Natural killer cell treated with Interleukin-12 subunit alpha and Interleukin-12 subunit beta and Interleukin-15 and Interleukin-18, amount 100 ng/mL, for 72 hours (primary cell): ENCODE measurements around the gene TNS4. TPM values are rescaled to one million over a fixed set of nuclear protein-coding genes. Genes with fewer than 3 reads are reported as not detected.

Experiments
- ATAC-seq, 2 donors: fragments of 150-1000 bp; cut with Tn5 transposase in 1 of 2; sonication (Bioruptor Pico), chemical (Tn5 transposase) in 1 of 2; 2 replicates each; pipeline ENCODE4 v1.10.0; 2021
- DNase-seq: peaks from one replicate; pipeline ENCODE4 v3.0.0; 2022; ENCODE audit warnings: low spot score
- H3K27ac Mint-ChIP-seq, 2 donors: 1 replicate in 1 of 2; 2 replicates in 1 of 2; pipeline ENCODE4 v1.8.0; 2022; ENCODE audit warnings: mixed read lengths in 2 of 2, mild to moderate bottlenecking in 1 of 2, moderate library complexity in 1 of 2
- H3K27me3 Mint-ChIP-seq, 2 donors: 1 replicate in 1 of 2; 2 replicates in 1 of 2; pipeline ENCODE4 v1.8.0; 2022; ENCODE audit warnings: mixed read lengths in 2 of 2
- H3K36me3 Mint-ChIP-seq: one replicate; pipeline ENCODE4 v1.8.0; 2022; ENCODE audit warnings: mixed read lengths
- H3K4me1 Mint-ChIP-seq, 2 donors: 1 replicate in 1 of 2; 2 replicates in 1 of 2; pipeline ENCODE4 v1.8.0; 2022; ENCODE audit warnings: low read depth in 2 of 2, mixed read lengths in 2 of 2, mild to moderate bottlenecking in 1 of 2
- H3K4me3 Mint-ChIP-seq: one replicate; pipeline ENCODE4 v1.8.0; 2022; ENCODE audit warnings: mixed read lengths
- H3K9me3 Mint-ChIP-seq: 2 replicates; pipeline ENCODE4 v1.8.0; 2022; ENCODE audit warnings: mixed read lengths
- total RNA-seq, 2 donors: library from RNA; stranded (reverse); gene quantifications; one replicate each; pipeline ENCODE4 v1.2.3, GENCODE V29; 2022

TNS4 gene
- total RNA-seq, 2 donors from 2014 or later, result 0.76 to 2.9 TPM

- Mint-ChIP-seq H3K27ac (peak overlapping the region; percentile 50 to 89), H3K9me3 (no peaks in the 10 kb centered on the region), H3K4me3 (peak overlapping the region; percentile 70), H3K27me3 (peaks cover 8 to 16% of the 10 kb centered on the region in 2 donors), H3K36me3 (no peaks in the 10 kb centered on the region), H3K4me1 (peaks cover 47 to 62% of the 10 kb centered on the region in 2 donors)
- ATAC-seq (peak; percentile 77 to 83), DNase-seq (peak; percentile 85)
Observed at GRCh38 chr17:40540448-40540847, 39.0 kb upstream of the TNS4 start.

- DNase-seq, result no peak
- H3K4me3 Mint-ChIP-seq, result peak overlapping the region; percentile 70
- peak overlapping the region; percentile 50 to 89 for H3K27ac Mint-ChIP-seq
- ATAC-seq, result no peak
- no peaks in the 10 kb centered on the region for H3K9me3 Mint-ChIP-seq
- H3K36me3 Mint-ChIP-seq, result no peaks in the 10 kb centered on the region
- peaks cover 47 to 60% of the 10 kb centered on the region in 2 donors for H3K4me1 Mint-ChIP-seq
- peaks cover 8 to 15% of the 10 kb centered on the region in 2 donors for H3K27me3 Mint-ChIP-seq
Observed at GRCh38 chr17:40539711-40540411, 38.4 kb upstream of the TNS4 start.

- Mint-ChIP-seq H3K27ac (no peak overlapping the region), H3K4me1 (peaks cover 47 to 62% of the 10 kb centered on the region in 2 donors), H3K4me3 (no peak overlapping the region)
Observed at GRCh38 chr17:40538936-40539705, 37.7 kb upstream of the TNS4 start.

GRCh38 chr17:40538019-40538935 is 36.9 kb upstream of the TNS4 start:
- Mint-ChIP-seq H3K36me3 (no peaks in the 10 kb centered on the region), H3K9me3 (no peaks in the 10 kb centered on the region), H3K4me1 (peaks cover 55 to 65% of the 10 kb centered on the region in 2 donors), H3K4me3 (no peak overlapping the region), H3K27ac (peak overlapping the region in 1 of 2 donors; percentile 8), H3K27me3 (peaks cover 8 to 19% of the 10 kb centered on the region in 2 donors)
- ATAC-seq (no peak), DNase-seq (no peak)

More at GRCh38 chr17:40538936-40539705, 37.7 kb upstream of the TNS4 start:
- no peaks in the 10 kb centered on the region for H3K36me3 Mint-ChIP-seq
- H3K27me3 Mint-ChIP-seq, result peaks cover 8 to 17% of the 10 kb centered on the region in 2 donors
- DNase-seq (no peak), ATAC-seq (no peak)
- no peaks in the 10 kb centered on the region for H3K9me3 Mint-ChIP-seq

DNA sequence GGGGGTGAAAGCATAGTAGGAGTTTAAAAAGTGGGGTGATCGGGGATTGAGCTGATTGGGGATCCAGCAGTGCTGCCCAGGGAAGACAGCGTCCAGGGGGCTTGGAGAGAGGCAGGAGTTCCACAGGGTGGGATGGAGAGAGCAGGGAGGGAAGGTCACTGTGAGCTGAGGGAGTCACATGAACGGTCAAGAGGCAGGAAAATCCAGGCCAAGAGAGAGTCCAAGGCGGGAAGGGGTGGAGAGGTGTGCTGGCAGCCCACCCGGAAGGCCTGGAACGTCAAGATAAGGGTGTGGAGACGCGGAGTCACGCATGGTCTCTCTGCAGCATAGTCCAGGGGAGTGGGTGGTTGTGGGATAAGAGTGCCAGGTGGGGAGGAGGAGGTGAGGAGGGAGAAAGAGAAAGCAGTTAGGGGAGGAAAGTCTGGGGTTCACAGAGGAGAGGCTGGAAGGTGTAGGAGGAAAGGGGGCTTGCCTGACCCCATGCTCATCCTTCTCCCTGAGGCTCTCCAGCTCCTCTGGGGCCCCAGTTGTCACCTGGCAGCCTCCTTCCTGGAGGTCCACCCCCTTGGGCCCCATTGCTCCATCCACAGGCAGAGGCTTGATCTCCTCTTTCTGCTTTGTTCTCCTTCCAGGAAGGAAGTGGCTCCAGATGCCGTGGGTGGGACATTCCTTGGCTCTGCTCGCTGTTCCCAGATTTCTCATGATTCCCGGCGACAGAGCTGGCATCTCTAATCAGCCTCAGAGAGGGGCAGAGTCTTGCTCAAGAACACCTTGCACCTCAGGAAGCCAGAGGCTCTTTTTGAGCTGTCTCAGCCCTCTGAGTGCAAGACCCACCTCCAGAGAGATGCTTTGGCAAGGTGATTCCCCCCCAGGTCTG is 35.1 kb upstream of the TNS4 start:
- peaks cover 61 to 62% of the 10 kb centered on the region in 2 donors for H3K4me1 Mint-ChIP-seq
- peak overlapping the region in 1 of 2 donors; percentile 23 for H3K27ac Mint-ChIP-seq
- DNase-seq, result peak; percentile 51
- no peak overlapping the region for H3K4me3 Mint-ChIP-seq
- ATAC-seq, result no peak
- H3K9me3 Mint-ChIP-seq, result no peaks in the 10 kb centered on the region
- no peaks in the 10 kb centered on the region for H3K36me3 Mint-ChIP-seq
- H3K27me3 Mint-ChIP-seq, result peaks cover 8 to 17% of the 10 kb centered on the region in 2 donors

DNA sequence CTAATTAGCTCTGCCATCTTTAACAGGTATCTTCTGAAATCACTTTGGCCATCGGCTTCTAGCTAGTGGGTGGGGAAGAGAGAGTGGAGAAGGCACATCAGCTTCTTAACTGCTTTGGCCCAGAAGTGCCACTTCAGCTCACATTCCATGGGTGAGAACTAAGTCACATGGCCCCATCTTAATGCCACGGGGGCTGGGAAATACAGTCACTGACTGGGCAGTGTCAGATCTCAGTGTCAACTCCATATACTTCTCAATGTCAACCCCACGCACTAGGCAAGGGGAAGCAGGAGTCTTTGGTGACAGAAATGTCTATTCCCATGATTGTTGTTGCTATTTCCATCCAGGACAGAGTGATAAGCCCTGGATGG is 34.5 kb upstream of the TNS4 start:
- Mint-ChIP-seq H3K4me1 (peaks cover 61 to 63% of the 10 kb centered on the region in 2 donors), H3K9me3 (no peaks in the 10 kb centered on the region), H3K27ac (peak overlapping the region in 1 of 2 donors; percentile 23), H3K27me3 (peaks cover 8 to 17% of the 10 kb centered on the region in 2 donors), H3K36me3 (no peaks in the 10 kb centered on the region), H3K4me3 (no peak overlapping the region)
- no peak for DNase-seq
- no peak for ATAC-seq

GRCh38 chr17:40535438-40535837 is 34.0 kb upstream of the TNS4 start:
- H3K27ac Mint-ChIP-seq, result no peak overlapping the region
- H3K4me1 Mint-ChIP-seq, result peaks cover 61 to 63% of the 10 kb centered on the region in 2 donors
- no peak overlapping the region for H3K4me3 Mint-ChIP-seq
- peaks cover 8 to 17% of the 10 kb centered on the region in 2 donors for H3K27me3 Mint-ChIP-seq
- DNase-seq (no peak), ATAC-seq (no peak)
- no peaks in the 10 kb centered on the region for H3K36me3 Mint-ChIP-seq
- H3K9me3 Mint-ChIP-seq, result no peaks in the 10 kb centered on the region

GRCh38 chr17:40534371-40535189 is 33.2 kb upstream of the TNS4 start:
- DNase-seq, result no peak
- no peak overlapping the region for H3K4me3 Mint-ChIP-seq
- no peaks in the 10 kb centered on the region for H3K36me3 Mint-ChIP-seq
- no peak for ATAC-seq
- peaks cover 55 to 58% of the 10 kb centered on the region in 2 donors for H3K4me1 Mint-ChIP-seq
- H3K27ac Mint-ChIP-seq, result no peak overlapping the region
- peaks cover 8 to 17% of the 10 kb centered on the region in 2 donors for H3K27me3 Mint-ChIP-seq
- H3K9me3 Mint-ChIP-seq, result no peaks in the 10 kb centered on the region

- peaks cover 8 to 17% of the 10 kb centered on the region in 2 donors for H3K27me3 Mint-ChIP-seq
- ATAC-seq, result no peak
- peaks cover 50 to 55% of the 10 kb centered on the region in 2 donors for H3K4me1 Mint-ChIP-seq
Observed at GRCh38 chr17:40533896-40534295, 32.5 kb upstream of the TNS4 start.

GRCh38 chr17:40532520-40533253 is 31.3 kb upstream of the TNS4 start:
- Mint-ChIP-seq H3K36me3 (no peaks in the 10 kb centered on the region), H3K27ac (peak overlapping the region; percentile 66 to 77), H3K27me3 (peaks cover 8 to 17% of the 10 kb centered on the region in 2 donors), H3K4me3 (peak overlapping the region; percentile 10), H3K4me1 (peaks cover 58 to 60% of the 10 kb centered on the region in 2 donors), H3K9me3 (no peaks in the 10 kb centered on the region)
- ATAC-seq, result no peak
- DNase-seq, result no peak

More at GRCh38 chr17:40533896-40534295, 32.5 kb upstream of the TNS4 start:
- no peak for DNase-seq
- Mint-ChIP-seq H3K27ac (peak overlapping the region; percentile 66 to 77), H3K4me3 (peak overlapping the region; percentile 40), H3K36me3 (no peaks in the 10 kb centered on the region), H3K9me3 (no peaks in the 10 kb centered on the region)

DNA sequence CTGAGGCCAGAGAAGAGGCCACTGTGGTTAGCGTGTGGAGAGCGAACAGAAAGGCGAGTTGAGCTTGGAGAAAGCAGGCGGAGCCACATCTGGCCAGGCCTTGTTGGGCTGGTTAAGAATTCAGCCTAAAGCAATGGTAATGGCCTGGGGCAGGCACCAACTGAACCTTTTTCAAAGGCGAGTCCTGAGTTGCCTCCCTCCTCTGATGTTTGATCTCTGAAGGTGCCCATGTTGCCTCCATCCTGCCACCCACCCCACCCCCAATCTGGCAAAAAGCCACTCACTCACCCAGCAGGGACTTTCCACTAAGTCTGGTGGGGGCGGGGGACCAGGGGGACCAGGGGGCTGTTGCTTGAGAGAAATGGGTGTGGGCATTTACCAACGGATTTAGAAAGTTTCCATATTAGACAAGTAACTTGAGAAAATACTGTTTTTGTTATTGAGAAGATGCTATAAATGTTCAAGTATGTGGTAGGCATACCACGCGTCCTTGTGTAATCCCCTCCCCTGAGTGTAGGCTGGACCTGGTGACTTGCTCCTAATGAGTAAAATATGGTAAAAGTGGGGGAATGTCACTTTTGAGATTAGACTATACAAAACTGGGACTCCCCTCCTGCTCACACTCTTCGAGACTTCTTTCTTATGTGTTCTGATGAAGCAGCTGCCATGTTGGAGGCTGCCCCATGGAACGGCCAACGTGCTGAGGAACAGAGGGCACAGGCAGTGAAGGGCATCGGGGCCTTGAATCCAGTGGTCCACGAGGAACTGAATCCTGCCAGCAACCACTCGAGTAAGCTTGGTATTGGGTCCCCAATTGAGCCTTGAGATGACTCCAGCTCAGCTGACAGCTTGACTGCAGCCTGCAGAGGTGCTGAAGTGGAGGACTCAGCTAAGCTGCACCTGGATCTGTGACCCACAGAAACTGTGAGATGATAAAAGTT is 29.9 kb upstream of the TNS4 start:
- H3K4me3 Mint-ChIP-seq, result peak overlapping the region; percentile 56
- H3K9me3 Mint-ChIP-seq, result no peaks in the 10 kb centered on the region
- no peaks in the 10 kb centered on the region for H3K36me3 Mint-ChIP-seq
- H3K27me3 Mint-ChIP-seq, result peaks cover 6 to 8% of the 10 kb centered on the region in 2 donors
- DNase-seq, result no peak
- peak overlapping the region; percentile 77 for H3K27ac Mint-ChIP-seq
- ATAC-seq, result peak; percentile 74 to 78
- H3K4me1 Mint-ChIP-seq, result peaks cover 51 to 56% of the 10 kb centered on the region in 2 donors
